Duodenal mucosa (tissue), 2 donors: ENCODE data around the gene CHD9.
"Not testable (repeated sequence)": the region's sequence is repeated elsewhere in the genome, so short reads cannot be mapped to it uniquely, and the experiment has no call there.

Experiments used
- H3K27ac ChIP-seq: one replicate; pipeline ENCODE4 v1.7.0; 2013; ENCODE audit warnings: low read depth, low read length
- H3K27me3 ChIP-seq, 2 donors: one replicate each; pipeline ENCODE4 v1.7.0; 2013; ENCODE audit warnings: low read length in 2 of 2, control low read depth in 1 of 2; ENCODE audit not compliant: insufficient read depth in 2 of 2, control insufficient read depth in 1 of 2
- H3K36me3 ChIP-seq, 2 donors: one replicate each; pipeline ENCODE4 v1.7.0; 2013; ENCODE audit warnings: low read length in 2 of 2, control low read depth in 1 of 2; ENCODE audit not compliant: insufficient read depth in 2 of 2, control insufficient read depth in 1 of 2
- H3K4me1 ChIP-seq, 2 donors: one replicate each; pipeline ENCODE4 v1.7.0; 2013; ENCODE audit warnings: low read length in 2 of 2, control low read depth in 1 of 2; ENCODE audit not compliant: insufficient read depth in 2 of 2, control insufficient read depth in 1 of 2
- H3K4me3 ChIP-seq, 2 donors: one replicate each; pipeline ENCODE4 v1.7.0; 2013; ENCODE audit warnings: low read length in 2 of 2, low read depth in 1 of 2
- H3K9ac ChIP-seq, 2 donors: one replicate each; pipeline ENCODE4 v1.7.0; 2013; ENCODE audit warnings: low read length in 2 of 2, low read depth in 1 of 2
- H3K9me3 ChIP-seq, 2 donors: one replicate each; pipeline ENCODE4 v1.7.0; 2013; ENCODE audit warnings: low read length in 2 of 2, control low read depth in 1 of 2; ENCODE audit not compliant: control insufficient read depth in 1 of 2

The CHD9 gene

GRCh38 chr16:53249331-53249730 lies 194.5 kb downstream of the CHD9 start:
- Histone ChIP-seq H3K4me1 (no peaks in the 10 kb centered on the region), H3K4me3 (no peak overlapping the region), H3K27ac (no peak overlapping the region), H3K27me3 (no peaks in the 10 kb centered on the region), H3K9me3 (no peaks in the 10 kb centered on the region), H3K36me3 (peaks cover 20 to 60% of the 10 kb centered on the region in 2 donors), H3K9ac (no peak overlapping the region)

GRCh38 chr16:53257001-53257400 lies 202.2 kb downstream of the CHD9 start:
- H3K36me3 ChIP-seq: peaks cover 10 to 53% of the 10 kb centered on the region in 2 donors

DNA sequence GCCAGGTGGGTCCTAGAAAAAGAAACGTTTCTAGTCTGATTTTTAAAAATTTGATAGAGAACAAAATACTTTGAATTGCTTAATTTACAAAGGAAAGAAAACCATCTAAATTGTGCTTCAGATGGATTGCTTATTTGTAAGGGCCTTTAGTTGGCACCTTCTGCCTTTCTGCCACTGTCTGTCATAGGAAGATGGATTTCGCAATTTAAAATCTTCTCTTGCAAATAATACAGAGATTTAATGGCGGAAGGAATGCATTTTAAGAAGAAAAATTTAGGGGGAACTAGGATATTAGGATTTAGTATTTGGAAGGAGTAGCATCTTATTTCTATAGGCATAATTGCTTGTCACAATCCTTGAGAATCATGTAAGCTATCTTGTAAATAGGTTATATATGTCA lies 204.0 kb downstream of the CHD9 start:
- H3K27ac ChIP-seq: no peak overlapping the region
- no peak overlapping the region for H3K4me3 ChIP-seq
- H3K9ac ChIP-seq: no peak overlapping the region
- H3K36me3 ChIP-seq: peaks cover 14 to 53% of the 10 kb centered on the region in 2 donors
- H3K27me3 ChIP-seq: no peaks in the 10 kb centered on the region
- H3K9me3 ChIP-seq: no peaks in the 10 kb centered on the region
- H3K4me1 ChIP-seq: no peaks in the 10 kb centered on the region

More at GRCh38 chr16:53257001-53257400, 202.2 kb downstream of the CHD9 start:
- H3K27me3 ChIP-seq: no peaks in the 10 kb centered on the region
- no peaks in the 10 kb centered on the region for H3K4me1 ChIP-seq
- no peak overlapping the region for H3K9ac ChIP-seq
- no peaks in the 10 kb centered on the region for H3K9me3 ChIP-seq
- H3K27ac ChIP-seq: no peak overlapping the region
- no peak overlapping the region for H3K4me3 ChIP-seq

DNA sequence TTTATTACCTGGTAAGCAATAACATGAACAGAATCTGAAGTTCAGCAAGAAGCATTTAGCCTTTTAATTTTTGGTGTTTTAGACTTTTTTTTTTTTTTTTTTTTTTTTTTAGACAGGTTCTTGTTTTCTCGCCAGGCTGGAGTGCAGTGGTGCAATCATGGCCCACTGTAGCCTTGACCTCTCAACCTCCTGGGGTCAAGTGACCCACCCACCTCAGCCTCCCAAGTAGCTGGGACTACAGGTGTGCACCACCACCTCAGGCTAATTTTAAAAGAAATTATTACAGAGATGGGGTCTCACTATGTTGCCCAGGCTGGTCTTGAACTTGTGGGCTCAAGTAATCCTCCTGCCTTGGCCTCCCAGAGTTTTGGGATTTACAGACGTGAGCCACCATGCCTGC lies 206.5 kb downstream of the CHD9 start:
- H3K36me3 ChIP-seq: peaks cover 17 to 38% of the 10 kb centered on the region in 2 donors
- H3K9ac ChIP-seq: no peak overlapping the region
- no peak overlapping the region for H3K4me3 ChIP-seq
- no peaks in the 10 kb centered on the region for H3K9me3 ChIP-seq
- H3K4me1 ChIP-seq: no peaks in the 10 kb centered on the region
- H3K27me3 ChIP-seq: no peaks in the 10 kb centered on the region
- H3K27ac ChIP-seq: no peak overlapping the region

DNA sequence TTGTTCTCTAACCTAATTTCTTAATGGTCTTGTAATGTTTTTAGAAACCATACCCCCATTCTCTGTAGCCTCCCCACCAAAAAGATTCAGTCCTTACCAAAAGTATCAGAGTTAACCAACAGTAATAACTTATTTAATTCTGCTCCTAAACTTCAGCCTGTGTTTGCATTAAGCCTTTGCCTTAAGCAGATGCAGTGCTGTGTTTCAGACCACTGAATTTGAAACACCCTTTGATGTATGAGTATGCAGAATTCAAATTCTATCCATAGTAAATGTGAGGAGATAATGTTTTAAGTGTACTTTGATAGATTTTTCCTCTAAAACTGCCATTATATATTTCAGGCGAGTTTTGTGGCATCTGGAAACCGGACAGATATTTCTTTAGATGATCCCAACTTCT lies 207.9 kb downstream of the CHD9 start:
- Histone ChIP-seq H3K4me1 (no peaks in the 10 kb centered on the region), H3K27me3 (no peaks in the 10 kb centered on the region), H3K36me3 (peaks cover 19 to 32% of the 10 kb centered on the region in 2 donors), H3K27ac (no peak overlapping the region), H3K4me3 (no peak overlapping the region), H3K9ac (no peak overlapping the region), H3K9me3 (no peaks in the 10 kb centered on the region)

- Histone ChIP-seq H3K27ac (no peak overlapping the region), H3K9me3 (no peaks in the 10 kb centered on the region), H3K4me1 (no peaks in the 10 kb centered on the region), H3K9ac (no peak overlapping the region), H3K36me3 (peaks cover 21 to 47% of the 10 kb centered on the region in 2 donors), H3K4me3 (no peak overlapping the region), H3K27me3 (no peaks in the 10 kb centered on the region)
These were observed 211.4 kb downstream of the CHD9 start for GRCh38 chr16:53266156-53266555.

DNA sequence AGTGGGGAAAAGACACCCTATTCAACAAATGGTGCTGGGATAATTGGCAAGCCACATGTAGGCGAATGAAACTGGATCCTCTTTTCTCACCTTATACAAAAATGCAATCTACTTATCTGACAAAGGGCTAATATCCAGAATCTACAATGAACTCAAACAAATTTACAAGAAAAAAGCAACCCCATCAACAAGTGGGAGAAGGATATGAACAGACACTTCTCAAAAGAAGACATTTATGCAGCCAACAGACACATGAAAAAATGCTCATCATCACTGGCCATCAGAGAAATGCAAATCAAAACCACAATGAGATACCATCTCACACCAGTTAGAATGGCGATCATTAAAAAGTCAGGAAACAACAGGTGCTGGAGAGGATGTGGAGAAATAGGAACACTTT lies 223.7 kb downstream of the CHD9 start:
- not testable (repeated sequence) for H3K9ac ChIP-seq, H3K27ac ChIP-seq, H3K27me3 ChIP-seq, H3K4me3 ChIP-seq, H3K4me1 ChIP-seq, H3K9me3 ChIP-seq
- H3K36me3 ChIP-seq: peaks cover 27 to 60% of the 10 kb centered on the region in 2 donors

DNA sequence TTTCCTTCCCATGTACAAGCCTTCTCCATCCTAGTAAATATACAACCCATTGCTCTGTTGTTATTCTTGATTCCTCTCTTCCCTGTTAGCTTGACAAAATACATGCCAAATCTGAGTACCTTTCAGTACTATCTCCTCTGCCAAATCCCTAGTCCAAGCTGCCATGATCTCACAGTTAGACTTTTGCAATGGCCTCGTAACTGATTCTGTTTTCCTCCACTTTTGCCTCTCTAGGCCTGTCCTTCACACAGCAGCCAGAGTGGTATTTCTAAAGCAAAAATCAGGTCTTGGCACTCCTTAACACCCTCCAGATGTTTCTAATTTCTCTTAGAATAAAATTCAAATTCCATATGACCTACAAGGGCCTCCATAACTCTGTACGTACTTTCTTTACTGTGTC lies 226.5 kb downstream of the CHD9 start:
- H3K4me1 ChIP-seq: no peaks in the 10 kb centered on the region
- no peaks in the 10 kb centered on the region for H3K9me3 ChIP-seq
- H3K27me3 ChIP-seq: no peaks in the 10 kb centered on the region
- peaks cover 18 to 36% of the 10 kb centered on the region in 2 donors for H3K36me3 ChIP-seq
- no peak overlapping the region for H3K9ac ChIP-seq
- H3K27ac ChIP-seq: no peak overlapping the region
- H3K4me3 ChIP-seq: no peak overlapping the region

DNA sequence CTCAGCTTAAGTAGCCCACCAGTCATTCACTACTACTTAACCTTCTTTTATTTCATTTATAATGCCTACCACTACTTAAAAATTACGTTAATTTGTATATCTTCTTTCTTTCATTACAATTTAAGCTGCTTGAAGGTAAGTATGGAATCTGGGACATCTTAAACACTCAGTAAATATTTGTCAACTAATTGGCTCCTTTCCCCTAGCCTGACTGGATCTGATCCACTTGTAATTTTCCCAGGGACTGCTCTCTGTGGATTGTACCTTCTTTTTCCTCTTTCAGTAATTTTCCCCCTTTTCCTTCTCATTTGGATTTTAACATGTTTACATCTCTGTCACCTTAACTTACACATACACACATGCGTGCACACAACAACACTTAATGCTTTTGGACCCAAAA lies 227.1 kb downstream of the CHD9 start:
- Histone ChIP-seq H3K36me3 (peaks cover 17 to 36% of the 10 kb centered on the region in 2 donors), H3K9ac (no peak overlapping the region), H3K27me3 (no peaks in the 10 kb centered on the region), H3K9me3 (no peaks in the 10 kb centered on the region), H3K4me3 (no peak overlapping the region), H3K4me1 (no peaks in the 10 kb centered on the region), H3K27ac (no peak overlapping the region)

DNA sequence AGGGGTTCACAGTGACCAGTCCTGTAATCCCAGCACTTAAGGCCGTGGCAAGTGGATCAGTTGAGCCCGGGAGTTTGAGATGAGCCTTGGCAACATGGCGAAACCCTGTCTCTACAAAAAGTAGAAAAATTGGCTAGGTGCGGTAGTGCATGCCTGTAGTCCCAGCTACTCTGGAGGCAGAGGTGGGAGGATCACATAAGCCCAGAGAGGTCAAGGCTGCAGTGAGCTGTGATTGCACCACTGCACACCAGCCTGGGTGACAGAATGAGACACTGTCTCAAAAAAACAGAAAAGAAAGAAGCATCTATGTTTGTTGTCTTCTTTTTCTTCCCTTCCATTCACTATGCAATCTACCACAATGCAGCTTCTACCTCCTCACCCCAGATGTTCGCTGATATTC lies 227.5 kb downstream of the CHD9 start:
- Histone ChIP-seq H3K27ac (no peak overlapping the region), H3K9ac (no peak overlapping the region), H3K4me1 (no peaks in the 10 kb centered on the region), H3K36me3 (peaks cover 16 to 39% of the 10 kb centered on the region in 2 donors), H3K4me3 (no peak overlapping the region), H3K27me3 (no peaks in the 10 kb centered on the region), H3K9me3 (no peaks in the 10 kb centered on the region)
